HepG2 (cell line): ENCODE results near the gene TMEM171.

Experiments used
- CBFB ChIP-seq: sonication (generic); formaldehyde crosslinking; IDR thresholded peaks from 2 replicates; pipeline ENCODE4 v1.4.0; 2020; ENCODE audit warnings: missing genetic modification reagents
- FOXP1 ChIP-seq, 2 experiments: fragments of 450-650 bp in 1 of 2; IDR thresholded peaks; 2 replicates each; pipeline ENCODE4 v1.6.1; 2017 to 2018; ENCODE audit warnings: antibody characterized with exemption in 1 of 2
- KAT2B ChIP-seq: fragments of 150-350 bp; IDR thresholded peaks from 2 replicates; pipeline ENCODE4 v1.6.1; 2014; ENCODE audit warnings: low read depth, low read length, borderline replicate concordance
- POLR2A ChIP-seq, 2 experiments: IDR thresholded peaks; 2 replicates each; pipeline ENCODE4 v1.6.1; 2011; ENCODE audit warnings: low read depth in 2 of 2, low read length in 2 of 2, mild to moderate bottlenecking in 1 of 2, moderate library complexity in 1 of 2; ENCODE audit not compliant: insufficient read depth in 1 of 2
- SAFB2 ChIP-seq: sonication (generic); formaldehyde crosslinking; IDR thresholded peaks from 2 replicates; pipeline ENCODE4 v1.5.1; 2020; ENCODE audit warnings: missing genetic modification reagents, low read depth, mild to moderate bottlenecking, borderline replicate concordance
- SIN3A ChIP-seq: IDR thresholded peaks from 2 replicates; pipeline ENCODE4 v1.6.1; 2011; ENCODE audit warnings: low read depth, mild to moderate bottlenecking, control low read depth, low read length, borderline replicate concordance
- TARDBP ChIP-seq: sonication (generic); formaldehyde crosslinking; IDR thresholded peaks from 2 replicates; pipeline ENCODE4 v1.8.0; 2022; ENCODE audit warnings: mild to moderate bottlenecking, missing genetic modification reagents
- ZBTB26 ChIP-seq: IDR thresholded peaks from 2 replicates; pipeline ENCODE4 v1.6.1; 2016; ENCODE audit warnings: missing compliant biosample characterization, missing genetic modification reagents, borderline replicate concordance
- ZBTB38 ChIP-seq: sonication (generic); formaldehyde crosslinking; IDR thresholded peaks from 2 replicates; pipeline ENCODE4 v1.5.1; 2020; ENCODE audit warnings: mild to moderate bottlenecking, missing genetic modification reagents
- ZFYVE20 ChIP-seq: sonication (generic); formaldehyde crosslinking; IDR thresholded peaks from 2 replicates; pipeline ENCODE4 v1.8.0; 2023; ENCODE audit warnings: low read depth, mild to moderate bottlenecking, moderate library complexity, missing genetic modification reagents, borderline replicate concordance
- ZNF138 ChIP-seq: sonication (generic); formaldehyde crosslinking; IDR thresholded peaks from 2 replicates; pipeline ENCODE4 v1.5.0; 2020; ENCODE audit warnings: mild to moderate bottlenecking, low read depth, missing genetic modification reagents

GRCh38 chr5:73132759-73133158 lies 12.4 kb downstream of the TMEM171 start:
- TF ChIP-seq SIN3A (no peak), POLR2A (IDR thresholded peaks at IDR 0.05; ENCODE audit: insufficient read depth in 1 of 2, low read depth in 2 of 2, low read length in 2 of 2) (no peak), KAT2B (no peak), SAFB2 (CRISPR knock-in tag) (no peak), ZNF138 (CRISPR knock-in tag) (no peak), ZBTB26 (CRISPR knock-in tag) (no peak), ZFYVE20 (CRISPR knock-in tag) (no peak), TARDBP (CRISPR knock-in tag) (no peak), ZBTB38 (CRISPR knock-in tag) (no peak), FOXP1 (IDR thresholded peaks at IDR 0.05) (no peak), FOXP1 (CRISPR knock-in tag; IDR thresholded peaks at IDR 0.05) (no peak), CBFB (CRISPR knock-in tag) (no peak)
